NCI-H526 (cell line): ENCODE measurements around the gene GUCA2A.

Experiments
- DNase-seq, 2 experiments: peaks; one replicate each; lab custom pipeline; 2025; lab: John Stamatoyannopoulos, UW

Gene GUCA2A

GRCh38 chr1:42130061-42130660, 34.4 kb downstream of the GUCA2A start:
- no peak for DNase-seq

- DNase-seq, result no peak
These were observed 35.6 kb downstream of the GUCA2A start for GRCh38 chr1:42128964-42129363.

DNA sequence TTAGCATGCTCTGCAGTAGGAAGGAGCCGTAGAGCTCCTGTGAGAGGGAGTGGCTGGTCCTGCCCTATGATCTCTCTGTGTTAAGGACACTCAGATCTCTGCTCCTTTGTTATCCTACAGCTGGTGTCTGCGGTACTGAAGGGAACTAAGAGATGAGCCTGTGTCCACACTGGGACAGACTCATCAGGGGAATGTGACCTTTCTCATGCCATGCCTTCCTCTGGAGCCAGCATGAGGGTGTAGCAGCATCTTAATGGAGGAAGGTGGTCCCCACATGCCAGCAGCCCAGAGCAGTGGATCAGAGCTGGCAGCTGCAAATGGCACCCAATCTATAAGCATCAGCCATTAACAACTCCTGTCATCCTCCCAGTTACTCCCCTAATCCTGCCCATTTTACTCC, 36.0 kb downstream of the GUCA2A start:
- no peak for DNase-seq

DNA sequence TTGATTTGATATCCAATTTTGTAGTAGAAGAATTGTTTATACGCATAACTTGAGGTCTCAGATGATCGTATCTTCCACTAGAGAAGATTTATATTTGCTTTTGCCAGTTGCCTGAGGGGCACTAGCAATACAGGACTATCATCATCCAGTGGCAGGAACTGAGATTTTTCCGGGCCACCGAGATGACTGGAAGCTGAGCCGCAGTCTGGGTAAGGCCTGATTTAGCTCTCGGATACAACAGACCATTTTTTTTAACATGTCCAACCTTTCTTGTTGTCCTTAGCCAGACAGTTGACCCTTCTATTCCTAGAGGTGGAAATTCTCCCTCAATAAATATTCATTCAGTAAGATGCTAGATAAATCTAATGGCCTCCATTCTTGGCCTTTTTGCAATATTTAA, 36.8 kb downstream of the GUCA2A start:
- no peak for DNase-seq

DNA sequence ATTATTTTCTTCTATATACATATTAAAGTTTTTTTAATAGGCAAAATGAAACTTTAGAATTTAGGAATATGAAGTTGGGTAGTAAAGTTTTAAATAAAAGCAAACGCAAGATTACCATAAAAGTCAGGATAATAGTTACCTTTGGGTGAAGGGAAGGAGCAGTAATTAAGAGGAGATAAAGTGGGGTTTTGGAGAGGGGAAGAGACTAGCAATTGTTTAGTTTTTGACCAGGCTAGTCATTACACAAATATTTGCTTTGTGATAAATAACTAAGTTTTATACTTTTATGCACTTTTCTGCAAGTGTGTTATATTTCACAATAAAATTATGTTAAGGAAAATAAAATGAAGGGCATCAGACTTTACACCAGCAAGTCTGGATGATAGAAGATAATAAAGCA, 39.0 kb downstream of the GUCA2A start:
- DNase-seq, result no peak

GRCh38 chr1:42122408-42122807, 42.1 kb downstream of the GUCA2A start:
- DNase-seq, result no peak

DNA sequence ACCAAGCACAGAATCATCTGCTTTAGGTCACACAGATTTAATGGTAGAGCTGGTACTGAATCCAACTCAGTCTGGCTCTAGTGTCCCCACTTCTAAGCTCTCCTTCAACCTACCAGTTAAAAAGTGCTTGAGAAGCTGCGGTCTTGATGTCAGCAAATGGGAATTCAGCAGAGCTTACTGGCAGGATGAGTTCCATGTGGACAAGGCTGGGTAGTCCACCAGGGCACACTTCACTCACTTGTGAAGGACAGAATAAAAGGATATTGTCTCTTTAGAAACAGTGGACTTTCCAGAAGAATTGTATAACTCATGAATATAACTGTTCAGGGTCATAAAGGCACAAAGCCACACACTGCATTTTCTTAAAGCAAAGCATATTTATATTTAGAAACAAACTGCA, 46.4 kb downstream of the GUCA2A start:
- DNase-seq, result no peak

DNA sequence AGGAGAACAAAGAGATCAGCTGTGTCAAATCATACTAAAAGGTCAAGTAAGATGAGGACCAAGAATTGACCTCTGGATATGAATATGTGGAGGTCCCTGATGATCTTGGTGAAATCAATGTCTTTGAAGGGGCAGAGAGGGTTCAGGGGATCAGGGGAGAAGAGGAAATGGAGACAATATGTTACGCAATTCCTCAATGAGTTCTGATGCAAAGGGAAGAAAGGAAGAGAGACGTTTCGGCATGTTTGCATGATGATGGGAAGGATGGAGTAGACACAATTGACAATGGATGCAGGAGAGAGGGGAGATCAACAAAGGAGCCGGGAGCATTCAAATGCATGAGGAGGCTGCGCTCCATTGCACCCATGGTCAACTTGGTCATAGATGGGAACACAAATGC, 47.3 kb downstream of the GUCA2A start:
- DNase-seq, result no peak

DNA sequence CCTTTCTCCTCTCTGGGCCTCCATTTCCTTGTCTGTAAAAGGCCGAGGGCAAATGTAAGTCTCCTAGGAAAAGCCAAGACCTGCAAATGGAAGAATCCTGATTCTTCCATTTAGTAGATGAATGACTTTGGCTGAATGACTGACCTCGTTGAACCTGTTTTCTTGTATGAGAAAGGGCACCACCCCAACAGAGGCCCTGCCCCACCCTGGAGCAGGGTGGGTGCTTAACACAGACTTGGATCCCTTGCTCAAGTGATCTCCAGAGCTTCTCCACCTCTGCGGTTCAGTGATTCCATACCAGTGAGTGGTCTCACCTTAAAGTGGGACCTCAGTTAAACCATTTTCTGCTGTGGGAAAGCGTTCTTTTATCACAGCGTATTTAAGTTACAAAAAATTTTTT, 50.3 kb downstream of the GUCA2A start:
- no peak for DNase-seq
